ENCODE data around the gene TMTC2.

TMTC2 gene

GRCh38 chr12:82877963-82878362 lies 191.3 kb downstream of the TMTC2 start:
- Histone ChIP-seq H3K36me3 (ENCODE audit: control insufficient read depth in 1 of 2, insufficient read depth in 2 of 2, low read depth in 1 of 2, low read length in 2 of 2) (no peaks in the 10 kb centered on the region), H3K4me1 (ENCODE audit: control insufficient read depth, insufficient read depth, low read depth, low read length) (peaks cover 5% of the 10 kb centered on the region), H4K91ac (ENCODE audit: low read length) (no peak overlapping the region), H3K4me3 (ENCODE audit: insufficient read depth in 1 of 2, low read depth in 1 of 2, low read length in 2 of 2) (no peak overlapping the region), H3K18ac (ENCODE audit: low read depth in 1 of 2, low read length in 2 of 2) (no peak overlapping the region), H2AK5ac (ENCODE audit: low read length, severe bottlenecking) (no peak overlapping the region), H2BK12ac (ENCODE audit: low read length in 2 of 2) (no peak overlapping the region), H3K79me1 (replicated peaks; ENCODE audit: low read length, poor library complexity, severe bottlenecking) (peaks cover 2% of the 10 kb centered on the region), H3K9ac (ENCODE audit: low read length) (no peak overlapping the region), H2BK5ac (ENCODE audit: low read depth, low read length, poor library complexity, severe bottlenecking) (no peak overlapping the region), H3K4ac (ENCODE audit: low read depth in 1 of 2, low read length in 2 of 2) (no peak overlapping the region), H4K8ac (ENCODE audit: low read length) (no peak overlapping the region), H3K27me3 (ENCODE audit: control insufficient read depth in 1 of 2, insufficient read depth in 1 of 2, low read length in 2 of 2) (no peaks in the 10 kb centered on the region), H3K27ac (ENCODE audit: low read length, poor library complexity, severe bottlenecking) (no peak overlapping the region), H3K14ac (ENCODE audit: low read length in 2 of 2) (no peak overlapping the region), H3K4me2 (ENCODE audit: low read length, poor library complexity, severe bottlenecking) (no peak overlapping the region), H2BK120ac (ENCODE audit: low read depth, low read length) (no peak overlapping the region), H3K9me3 (ENCODE audit: control insufficient read depth, low read length) (no peaks in the 10 kb centered on the region), H2BK15ac (ENCODE audit: low read depth, poor library complexity, severe bottlenecking) (no peak overlapping the region), H2AFZ (ENCODE audit: low read depth, low read length) (no peak overlapping the region), H3K23ac (ENCODE audit: low read length in 2 of 2) (no peak overlapping the region)
- WGBS, result 83% methylated on average over 1 of the region's 1 CpG
- no peak for DNase-seq

GRCh38 chr12:82880442-82880901 lies 193.8 kb downstream of the TMTC2 start:
- no peak overlapping the region for H2AFZ ChIP-seq (ENCODE audit: low read depth, low read length)
- H2AK5ac ChIP-seq (ENCODE audit: low read length, severe bottlenecking), result no peak overlapping the region
- WGBS, result 85% methylated on average over 5 of the region's 5 CpGs
- no peak overlapping the region for H3K27ac ChIP-seq (ENCODE audit: low read length, poor library complexity, severe bottlenecking)
- H3K4me3 ChIP-seq (ENCODE audit: insufficient read depth in 1 of 2, low read depth in 1 of 2, low read length in 2 of 2), result no peak overlapping the region
- H4K8ac ChIP-seq (ENCODE audit: low read length), result no peak overlapping the region
- H2BK5ac ChIP-seq (ENCODE audit: low read depth, low read length, poor library complexity, severe bottlenecking), result no peak overlapping the region
- H3K4me2 ChIP-seq (ENCODE audit: low read length, poor library complexity, severe bottlenecking), result no peak overlapping the region
- H2BK12ac ChIP-seq (ENCODE audit: low read length in 2 of 2), result no peak overlapping the region
- H3K9me3 ChIP-seq (ENCODE audit: control insufficient read depth, low read length), result no peaks in the 10 kb centered on the region
- H4K91ac ChIP-seq (ENCODE audit: low read length), result no peak overlapping the region
- H3K36me3 ChIP-seq (ENCODE audit: control insufficient read depth in 1 of 2, insufficient read depth in 2 of 2, low read depth in 1 of 2, low read length in 2 of 2), result no peaks in the 10 kb centered on the region
- H2BK15ac ChIP-seq (ENCODE audit: low read depth, poor library complexity, severe bottlenecking), result no peak overlapping the region
- no peak overlapping the region for H3K4ac ChIP-seq (ENCODE audit: low read depth in 1 of 2, low read length in 2 of 2)
- H3K14ac ChIP-seq (ENCODE audit: low read length in 2 of 2), result no peak overlapping the region
- DNase-seq, result no peak
- no peak overlapping the region for H2BK120ac ChIP-seq (ENCODE audit: low read depth, low read length)
- no peak overlapping the region for H3K23ac ChIP-seq (ENCODE audit: low read length in 2 of 2)
- H3K18ac ChIP-seq (ENCODE audit: low read depth in 1 of 2, low read length in 2 of 2), result no peak overlapping the region
- H3K27me3 ChIP-seq (ENCODE audit: control insufficient read depth in 1 of 2, insufficient read depth in 1 of 2, low read length in 2 of 2), result no peaks in the 10 kb centered on the region
- H3K4me1 ChIP-seq (ENCODE audit: control insufficient read depth, insufficient read depth, low read depth, low read length), result peaks cover 5% of the 10 kb centered on the region
- H3K9ac ChIP-seq (ENCODE audit: low read length), result no peak overlapping the region
- H3K79me1 ChIP-seq (replicated peaks; ENCODE audit: low read length, poor library complexity, severe bottlenecking), result peaks cover 2% of the 10 kb centered on the region

GRCh38 chr12:82883394-82884355 lies 197.0 kb downstream of the TMTC2 start:
- no peak for DNase-seq
- H3K18ac ChIP-seq (ENCODE audit: low read depth in 1 of 2, low read length in 2 of 2), result no peak overlapping the region
- no peak overlapping the region for H2BK12ac ChIP-seq (ENCODE audit: low read length in 2 of 2)
- H4K8ac ChIP-seq (ENCODE audit: low read length), result no peak overlapping the region
- 92% methylated on average over 6 of the region's 8 CpGs for WGBS
- H3K4me3 ChIP-seq (ENCODE audit: insufficient read depth in 1 of 2, low read depth in 1 of 2, low read length in 2 of 2), result no peak overlapping the region
- no peaks in the 10 kb centered on the region for H3K36me3 ChIP-seq (ENCODE audit: control insufficient read depth in 1 of 2, insufficient read depth in 2 of 2, low read depth in 1 of 2, low read length in 2 of 2)
- no peak overlapping the region for H3K4ac ChIP-seq (ENCODE audit: low read depth in 1 of 2, low read length in 2 of 2)
- H2AK5ac ChIP-seq (ENCODE audit: low read length, severe bottlenecking), result no peak overlapping the region
- no peak overlapping the region for H3K23ac ChIP-seq (ENCODE audit: low read length in 2 of 2)
- peaks cover 2% of the 10 kb centered on the region for H3K79me1 ChIP-seq (replicated peaks; ENCODE audit: low read length, poor library complexity, severe bottlenecking)
- no peak overlapping the region for H2AFZ ChIP-seq (ENCODE audit: low read depth, low read length)
- H3K9ac ChIP-seq (ENCODE audit: low read length), result no peak overlapping the region
- H3K27me3 ChIP-seq (ENCODE audit: control insufficient read depth in 1 of 2, insufficient read depth in 1 of 2, low read length in 2 of 2), result no peaks in the 10 kb centered on the region
- peaks cover 5% of the 10 kb centered on the region for H3K4me1 ChIP-seq (ENCODE audit: control insufficient read depth, insufficient read depth, low read depth, low read length)
- H2BK15ac ChIP-seq (ENCODE audit: low read depth, poor library complexity, severe bottlenecking), result no peak overlapping the region
- no peaks in the 10 kb centered on the region for H3K9me3 ChIP-seq (ENCODE audit: control insufficient read depth, low read length)
- no peak overlapping the region for H2BK5ac ChIP-seq (ENCODE audit: low read depth, low read length, poor library complexity, severe bottlenecking)
- H2BK120ac ChIP-seq (ENCODE audit: low read depth, low read length), result no peak overlapping the region
- H3K4me2 ChIP-seq (ENCODE audit: low read length, poor library complexity, severe bottlenecking), result no peak overlapping the region
- H3K27ac ChIP-seq (ENCODE audit: low read length, poor library complexity, severe bottlenecking), result no peak overlapping the region
- no peak overlapping the region for H3K14ac ChIP-seq (ENCODE audit: low read length in 2 of 2)
- no peak overlapping the region for H4K91ac ChIP-seq (ENCODE audit: low read length)

DNA sequence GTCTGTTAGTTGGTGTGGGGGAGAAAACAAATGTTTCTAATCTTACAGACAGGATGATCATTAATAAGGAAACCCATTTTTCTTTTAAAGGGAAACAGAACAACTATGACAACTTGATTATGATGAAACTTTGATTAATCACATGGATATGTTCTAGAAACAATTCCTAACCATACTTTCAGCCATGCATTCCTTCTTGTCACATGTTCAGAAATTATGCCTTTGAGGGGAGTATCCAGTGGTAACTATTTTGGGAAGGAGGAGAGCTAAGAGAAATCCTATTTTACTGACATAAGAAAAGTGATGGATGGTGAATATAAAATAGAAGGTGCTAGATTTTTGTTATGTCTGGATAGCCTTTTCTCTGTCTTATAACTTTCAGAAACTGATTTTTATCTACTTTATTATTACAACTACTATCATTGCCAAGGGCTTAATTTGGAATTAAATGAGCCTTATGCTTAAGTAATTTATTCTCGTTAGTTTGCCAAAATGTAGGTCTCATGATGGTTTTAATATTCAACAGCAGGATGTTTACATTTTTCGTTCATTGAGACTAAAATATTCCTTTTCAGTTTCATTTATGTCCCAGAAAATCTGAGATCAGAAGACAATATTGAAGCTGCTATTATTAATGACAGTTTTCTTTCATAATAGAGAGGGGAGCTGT lies 200.1 kb downstream of the TMTC2 start:
- Histone ChIP-seq H3K4me1 (ENCODE audit: control insufficient read depth, insufficient read depth, low read depth, low read length) (no peaks in the 10 kb centered on the region), H3K36me3 (ENCODE audit: control insufficient read depth in 1 of 2, insufficient read depth in 2 of 2, low read depth in 1 of 2, low read length in 2 of 2) (no peaks in the 10 kb centered on the region), H3K9me3 (ENCODE audit: control insufficient read depth, low read length) (no peaks in the 10 kb centered on the region), H3K4me3 (ENCODE audit: insufficient read depth in 1 of 2, low read depth in 1 of 2, low read length in 2 of 2) (no peak overlapping the region), H2BK15ac (ENCODE audit: low read depth, poor library complexity, severe bottlenecking) (no peak overlapping the region), H3K27ac (ENCODE audit: low read length, poor library complexity, severe bottlenecking) (no peak overlapping the region), H3K4me2 (ENCODE audit: low read length, poor library complexity, severe bottlenecking) (no peak overlapping the region), H3K79me1 (replicated peaks; ENCODE audit: low read length, poor library complexity, severe bottlenecking) (no peaks in the 10 kb centered on the region), H4K91ac (ENCODE audit: low read length) (no peak overlapping the region), H4K8ac (ENCODE audit: low read length) (no peak overlapping the region), H3K18ac (ENCODE audit: low read depth in 1 of 2, low read length in 2 of 2) (no peak overlapping the region), H2BK5ac (ENCODE audit: low read depth, low read length, poor library complexity, severe bottlenecking) (no peak overlapping the region), H3K27me3 (ENCODE audit: control insufficient read depth in 1 of 2, insufficient read depth in 1 of 2, low read length in 2 of 2) (no peaks in the 10 kb centered on the region), H2BK12ac (ENCODE audit: low read length in 2 of 2) (no peak overlapping the region), H2BK120ac (ENCODE audit: low read depth, low read length) (no peak overlapping the region), H3K4ac (ENCODE audit: low read depth in 1 of 2, low read length in 2 of 2) (no peak overlapping the region), H3K9ac (ENCODE audit: low read length) (no peak overlapping the region), H2AK5ac (ENCODE audit: low read length, severe bottlenecking) (no peak overlapping the region), H3K14ac (ENCODE audit: low read length in 2 of 2) (no peak overlapping the region), H2AFZ (ENCODE audit: low read depth, low read length) (no peak overlapping the region), H3K23ac (ENCODE audit: low read length in 2 of 2) (no peak overlapping the region)
- no CpG with 5 or more reads among the region's 2 CpGs for WGBS
- DNase-seq, result no peak

Data from mesenchymal stem cell (in vitro differentiated cells and primary cell).